Mesenteric fat pad (tissue), 1 donor: ENCODE data around the gene SORL1. TPM values are rescaled to one million over a fixed set of nuclear protein-coding genes. Genes with fewer than 3 reads are reported as not detected.
A peak's percentile ranks its signal among the peaks of the same experiment; 100 is the strongest.
"Not testable (repeated sequence)": the region's sequence is repeated elsewhere in the genome, so short reads cannot be mapped to it uniquely, and the experiment has no call there.

ENCODE experiments used
- DNase-seq: peaks from one replicate; pipeline ENCODE4 v3.0.0-alpha.2; 2020; ENCODE audit warnings: low spot score
- long read RNA-seq: library from polyadenylated mRNA; unstranded; transcript quantifications from one replicate; pipeline ENCODE4 v2.0.0, GENCODE V29; 2020
- total RNA-seq: library from RNA; stranded (reverse); fragmentation: NEBNext Ultra II Directional; extraction: Animal tissue kit (Norgen Biotek cat#: 25700); gene quantifications from one replicate; pipeline ENCODE4 v1.2.1, GENCODE V29; 2021
- donor health status: DM: yes; HTN: yes; CAD: no.

SORL1 gene
- 31.8 TPM for total RNA-seq
- long read RNA-seq, partial matches to known transcripts = 3 of 8 reads
- long read RNA-seq, other reads (novel, unspliced or antisense) = 5 of 8 reads

- no peak for DNase-seq
Observed at GRCh38 chr11:121451986-121452608, at the start of gene SORL1. Gene SORL1 (plus strand): TSS chr11:121452314. CDS start chr11:121452332, 18 bp downstream.

DNA sequence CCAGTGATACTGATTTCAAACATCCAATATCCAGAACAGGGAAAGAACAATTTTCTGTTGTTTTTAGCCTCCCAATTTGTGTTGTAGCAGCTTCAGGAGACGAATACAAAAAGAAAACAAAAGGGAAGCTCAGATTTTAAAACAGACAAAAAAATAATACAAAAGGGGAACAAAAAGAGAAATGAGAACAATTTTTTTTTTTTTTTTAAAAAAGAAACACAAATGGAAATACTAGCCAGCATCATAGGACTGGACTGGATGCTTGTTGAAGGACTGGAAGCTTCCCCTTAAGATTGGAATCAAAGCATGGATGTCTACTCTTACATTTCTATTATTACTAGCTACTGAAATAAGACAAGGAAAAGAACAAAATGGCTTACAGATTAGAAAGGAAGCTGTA lies 46.5 kb upstream of the SORL1 start:
- no peak for DNase-seq

DNA sequence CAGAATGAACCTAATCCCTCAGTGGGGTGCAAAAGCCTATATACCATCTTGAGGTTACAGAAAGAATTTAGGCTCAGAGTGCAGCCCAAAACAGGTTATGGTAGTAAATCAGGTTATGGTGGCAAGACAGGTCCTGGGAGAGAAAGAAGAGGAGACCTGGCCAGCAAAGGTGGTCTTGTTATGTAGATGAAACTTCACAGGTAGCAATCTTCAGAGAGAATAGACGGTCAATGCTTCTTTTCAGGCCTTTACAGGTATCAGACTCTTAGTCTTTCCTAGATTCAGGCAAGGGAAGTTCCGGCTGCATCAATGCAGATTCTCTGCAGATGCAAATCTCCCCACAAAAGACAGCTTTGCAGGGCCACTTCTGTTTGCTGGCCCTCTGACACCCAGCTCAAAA lies 45.8 kb upstream of the SORL1 start:
- no peak for DNase-seq

- no peak for DNase-seq
Observed at GRCh38 chr11:121408830-121409229, 43.3 kb upstream of the SORL1 start.

DNA sequence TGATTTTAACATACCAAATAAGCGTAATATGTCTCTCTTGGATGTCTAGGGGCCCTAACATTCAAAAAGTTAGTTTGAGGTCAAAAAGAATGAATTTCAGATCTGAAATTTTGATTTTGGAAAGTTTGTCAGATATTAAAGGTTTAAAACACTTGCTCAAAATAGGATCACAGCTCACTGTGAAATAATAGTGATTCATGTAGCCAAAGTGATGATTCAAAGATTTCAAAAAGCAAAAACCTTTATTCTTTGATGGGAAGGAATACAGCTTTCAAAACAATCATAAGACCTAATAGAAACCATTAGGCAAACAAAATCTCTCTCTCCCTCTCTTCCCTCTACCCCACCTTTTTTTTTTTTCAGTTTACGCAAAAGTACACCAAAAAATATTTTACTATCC lies 42.1 kb upstream of the SORL1 start:
- not testable (repeated sequence) for DNase-seq

GRCh38 chr11:121411330-121411729 lies 40.8 kb upstream of the SORL1 start:
- not testable (repeated sequence) for DNase-seq

DNA sequence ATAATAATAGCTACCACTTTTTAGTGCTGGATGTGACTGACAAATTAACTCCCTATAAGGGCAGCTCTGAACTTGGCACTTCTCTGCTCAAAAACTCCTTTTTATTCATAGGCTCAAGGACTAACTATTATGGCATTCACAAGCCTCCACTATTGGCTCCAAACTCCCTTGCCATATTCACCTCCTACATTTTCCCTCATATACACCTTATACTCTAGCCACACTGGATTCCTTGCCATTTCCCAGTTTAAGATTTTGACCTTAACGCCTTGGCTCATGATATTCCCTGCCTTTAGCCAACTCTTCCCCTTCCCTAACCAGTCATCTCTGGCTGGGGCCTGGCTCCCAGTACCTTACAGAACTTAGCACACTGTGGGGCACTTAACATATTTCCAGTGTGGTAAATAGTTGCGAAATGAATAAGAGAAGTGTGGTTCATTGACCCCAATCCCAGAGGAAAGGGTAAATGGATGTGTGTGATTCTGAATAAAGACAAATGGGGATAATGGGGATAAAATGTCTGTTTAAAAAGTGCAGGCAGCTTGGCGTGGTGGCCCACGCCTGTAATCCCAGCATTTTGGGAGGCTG lies 40.0 kb upstream of the SORL1 start:
- no peak for DNase-seq

- no peak for DNase-seq
Observed at GRCh38 chr11:121412711-121413415, 39.3 kb upstream of the SORL1 start.

DNA sequence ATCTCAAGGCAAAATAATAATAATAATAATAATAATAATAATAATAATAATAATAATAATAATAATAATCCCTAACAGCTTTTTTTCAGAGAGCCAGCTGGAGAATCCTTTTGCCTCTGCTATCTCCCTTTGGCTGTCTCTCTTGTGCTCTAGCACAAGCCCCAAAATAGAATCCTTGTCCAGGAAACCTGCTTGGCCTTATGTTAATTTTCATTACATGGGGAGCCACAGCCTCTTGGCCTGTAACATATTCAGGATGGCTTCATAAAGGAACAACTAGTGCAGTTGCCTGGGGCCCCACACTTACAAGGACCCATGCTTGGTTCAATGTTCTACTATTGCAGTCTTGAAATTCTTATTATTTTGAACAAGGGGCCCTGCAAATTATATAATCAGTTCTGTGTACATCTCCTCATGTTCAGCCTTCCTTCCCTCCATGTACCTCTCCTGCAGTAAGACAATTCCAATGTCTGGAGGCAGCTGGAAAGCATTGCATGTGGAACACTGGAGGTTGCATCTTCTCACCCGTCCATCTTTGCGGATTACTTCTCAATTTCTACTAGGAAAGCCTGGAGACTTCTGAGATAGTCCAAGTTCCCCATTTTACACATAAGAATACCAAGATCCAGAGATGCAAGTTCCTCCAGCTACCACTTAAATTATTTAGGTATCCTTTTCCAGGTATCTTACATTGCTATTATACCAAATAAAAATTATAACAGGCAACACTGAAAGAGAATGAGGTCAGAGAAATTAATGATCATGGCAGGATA lies 37.8 kb upstream of the SORL1 start:
- DNase-seq = no peak

DNA sequence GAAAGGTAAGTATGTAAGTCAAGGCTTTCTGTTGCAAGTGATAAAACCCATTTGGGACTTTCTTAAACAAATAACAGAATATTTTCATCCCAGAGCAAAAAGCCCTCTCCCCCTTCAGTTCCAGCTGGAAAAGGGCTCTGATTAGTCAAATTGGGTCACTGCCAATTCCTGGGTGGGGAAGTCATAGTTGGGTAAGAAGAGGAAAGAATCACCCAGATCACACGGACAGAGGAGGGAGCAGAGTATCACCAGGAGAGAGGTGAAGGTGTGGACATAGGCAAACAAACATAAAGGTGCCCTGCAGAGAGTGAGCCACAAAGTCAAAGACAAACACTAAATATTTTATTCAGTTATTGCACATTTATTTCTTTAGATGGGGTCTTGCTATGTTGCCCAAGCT lies 36.3 kb upstream of the SORL1 start:
- no peak for DNase-seq

GRCh38 chr11:121417055-121417551 lies 35.0 kb upstream of the SORL1 start:
- peak; percentile 90 for DNase-seq

DNA sequence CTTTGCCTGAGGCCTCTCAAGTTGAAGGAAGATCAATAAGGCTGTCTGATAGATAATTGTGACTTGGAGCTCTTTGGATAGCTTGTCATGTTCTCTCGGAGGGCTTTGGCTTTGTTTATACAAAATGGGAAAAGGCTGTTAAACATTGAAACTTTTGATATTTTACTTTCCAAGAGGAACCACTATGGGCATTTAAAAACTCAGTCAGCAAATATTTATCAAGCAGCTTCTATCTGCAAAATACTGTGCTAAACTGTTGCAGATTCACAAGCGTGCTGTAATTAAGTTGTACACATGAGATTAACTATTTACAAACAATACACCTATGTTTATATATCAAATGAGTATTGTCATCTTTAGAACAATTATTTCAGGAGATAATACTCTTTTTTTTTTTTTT lies 34.5 kb upstream of the SORL1 start:
- no peak for DNase-seq

DNA sequence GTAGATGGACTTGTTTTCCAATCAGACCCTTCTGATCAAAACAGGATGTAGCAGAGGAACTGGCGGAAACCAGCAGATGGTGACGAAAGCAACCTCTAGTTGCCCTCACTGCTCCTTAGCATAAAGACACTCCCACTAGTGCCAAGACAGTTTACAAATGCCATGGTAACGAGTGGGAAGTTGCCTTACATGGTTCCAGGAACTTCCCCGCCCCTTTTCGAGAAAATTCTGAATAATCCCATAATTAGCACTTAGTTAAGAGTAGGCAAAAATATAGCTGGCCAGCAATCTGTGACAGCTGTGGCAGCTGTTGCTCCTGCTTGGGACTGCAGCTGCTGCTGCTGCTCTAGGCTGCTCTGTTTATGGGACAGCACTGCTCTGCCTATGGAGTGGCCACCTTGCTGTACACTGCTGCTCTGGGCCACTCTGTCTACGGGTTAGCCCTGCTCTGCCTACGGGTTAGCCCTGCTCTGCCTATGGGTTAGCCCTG lies 33.4 kb upstream of the SORL1 start:
- DNase-seq = no peak

DNA sequence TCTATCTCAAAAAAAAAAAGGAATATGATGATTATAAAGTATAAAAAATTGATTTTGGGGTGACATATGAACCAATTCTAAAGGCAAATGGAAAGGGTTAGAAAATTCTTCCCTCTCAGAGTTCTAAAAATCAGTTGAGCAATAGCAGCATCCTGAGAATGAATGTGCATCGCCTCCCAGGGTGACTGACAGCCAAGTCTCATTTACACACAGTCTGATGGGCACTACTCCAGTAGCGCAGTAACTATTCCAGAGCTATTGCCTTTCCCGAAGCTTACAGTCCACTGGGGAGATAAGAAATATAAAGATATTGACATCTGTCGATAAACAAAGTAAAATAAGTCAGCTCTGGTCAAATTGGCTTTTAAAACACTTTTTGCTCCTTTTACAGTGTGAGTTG lies 32.3 kb upstream of the SORL1 start:
- no peak for DNase-seq

- DNase-seq = no peak
Observed at GRCh38 chr11:121420398-121420797, 31.7 kb upstream of the SORL1 start.

- DNase-seq = no peak
Observed at GRCh38 chr11:121421149-121421901, 30.8 kb upstream of the SORL1 start.

DNA sequence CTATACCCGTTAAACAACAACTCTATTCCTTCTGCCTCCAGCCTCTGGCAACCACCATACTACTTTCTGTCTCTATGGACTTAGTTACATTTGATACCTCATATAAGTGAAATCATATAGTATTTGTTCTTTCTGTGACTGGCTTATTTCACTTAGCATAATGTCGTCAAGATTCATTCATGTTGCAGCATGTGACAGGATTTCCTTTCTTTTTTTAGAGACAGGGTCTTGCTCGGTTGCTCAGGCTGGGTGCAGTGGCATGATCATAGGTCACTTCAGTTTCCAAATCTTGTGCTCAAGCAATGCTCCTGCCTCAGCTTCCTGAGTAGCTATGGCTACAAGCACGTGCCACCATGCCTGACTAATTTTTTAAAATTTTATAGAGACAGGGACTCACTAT lies 29.4 kb upstream of the SORL1 start:
- DNase-seq = no peak

DNA sequence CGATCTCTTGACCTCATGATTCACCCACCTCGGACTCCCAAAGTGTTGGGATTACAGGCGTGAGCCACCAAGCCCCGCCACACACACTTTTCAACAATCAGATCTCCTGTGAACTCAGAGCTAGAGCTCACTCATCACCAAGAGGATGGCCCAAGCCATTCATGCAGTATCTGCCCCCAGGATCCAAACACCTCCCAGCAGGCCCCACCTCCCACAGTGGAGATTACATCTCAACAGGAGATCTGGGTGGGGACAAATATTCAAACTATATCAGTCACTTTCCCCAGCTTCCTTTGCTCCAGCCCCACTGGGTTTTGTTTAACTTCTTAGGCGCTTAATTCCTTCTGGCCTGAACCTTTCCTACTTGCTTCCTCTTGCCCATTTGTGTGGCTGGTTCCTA lies 26.3 kb upstream of the SORL1 start:
- DNase-seq = no peak

DNA sequence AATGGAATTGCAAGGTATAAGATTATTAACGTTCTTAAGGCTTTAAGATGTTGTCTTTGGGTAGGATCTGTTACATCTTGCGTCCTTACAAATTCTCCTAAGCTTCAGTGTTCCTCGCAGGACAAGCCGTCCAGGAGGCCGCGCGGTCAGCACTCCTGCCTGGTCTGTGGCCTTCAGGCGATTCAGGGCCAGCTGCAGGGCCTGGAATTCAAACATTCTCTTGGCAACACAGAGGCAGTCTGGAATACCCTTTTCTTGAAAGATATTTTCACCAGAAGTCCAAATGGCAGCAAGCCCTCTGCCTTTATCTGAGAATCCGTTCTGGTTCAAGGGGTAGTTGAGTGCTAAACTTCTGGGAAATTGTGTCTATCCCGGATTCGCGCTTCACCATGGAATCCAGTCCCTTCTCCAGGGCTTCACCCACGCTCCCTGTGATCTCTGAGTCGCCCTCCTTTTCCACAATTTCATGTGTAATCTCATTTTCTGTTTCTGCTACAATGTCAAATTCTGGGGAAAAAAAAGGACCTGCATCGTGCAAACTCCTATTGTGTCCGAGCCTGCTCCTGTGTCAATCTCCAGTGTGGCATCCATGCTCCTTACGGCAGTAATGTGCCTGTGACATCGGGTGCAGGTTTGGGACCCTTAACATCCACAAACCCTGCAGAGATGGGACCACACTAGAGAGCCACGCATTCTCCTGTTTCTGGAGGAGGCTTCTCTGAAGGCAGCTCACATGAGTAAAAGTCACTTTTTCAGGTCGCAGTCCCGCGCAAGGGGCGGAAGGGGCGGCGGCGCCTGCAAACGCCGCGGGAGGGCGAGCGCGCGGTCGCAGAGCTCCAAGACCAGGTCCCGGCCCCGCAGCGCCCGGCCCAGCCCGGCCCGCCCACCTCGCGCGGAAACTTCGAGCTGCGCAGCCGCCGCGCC lies 25.4 kb upstream of the SORL1 start:
- peak; percentile 90 for DNase-seq

DNA sequence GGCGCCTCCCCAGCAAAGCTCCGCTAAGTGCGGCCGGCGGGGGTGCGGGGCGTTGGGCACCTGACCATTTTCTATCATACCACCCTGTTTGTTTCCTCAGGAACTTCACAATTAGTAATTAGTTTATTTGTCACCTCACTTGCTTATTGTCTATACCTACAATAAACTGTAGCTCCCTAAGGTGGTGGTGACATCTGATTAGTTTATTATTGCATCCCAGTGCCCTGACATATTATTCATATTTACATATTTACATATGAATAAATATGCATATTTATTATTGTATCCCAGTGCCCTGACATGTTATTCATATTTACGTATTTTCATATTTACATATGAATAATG lies 24.7 kb upstream of the SORL1 start:
- DNase-seq = no peak
